Measurements from ENCODE around the gene SAG.

The SAG gene

DNA sequence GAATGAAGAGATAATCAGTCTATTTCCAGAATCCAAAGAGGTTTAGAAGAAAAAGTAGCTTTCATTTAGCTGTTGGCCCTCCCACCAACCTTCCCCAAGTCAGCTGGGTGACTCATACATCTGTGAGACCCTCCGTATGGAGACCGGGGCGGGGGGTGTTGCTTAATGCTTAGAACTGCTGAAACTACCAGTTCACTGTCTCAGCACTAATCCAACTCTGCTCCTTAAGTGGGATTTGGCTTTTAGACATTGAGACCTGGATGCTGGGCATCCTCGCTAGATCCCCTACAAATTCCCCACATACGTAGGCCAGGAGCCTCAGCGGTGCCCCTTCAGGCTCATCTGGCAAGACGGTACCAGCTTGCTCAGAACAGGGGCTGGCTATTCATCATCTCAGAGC lies at the start of gene SAG:
TSS of gene SAG (plus strand) at position 252 of the 400 bp plus-strand sequence. CDS start 1,374 bp downstream, outside the sequence.
- FAIRE-seq: no peak

DNA sequence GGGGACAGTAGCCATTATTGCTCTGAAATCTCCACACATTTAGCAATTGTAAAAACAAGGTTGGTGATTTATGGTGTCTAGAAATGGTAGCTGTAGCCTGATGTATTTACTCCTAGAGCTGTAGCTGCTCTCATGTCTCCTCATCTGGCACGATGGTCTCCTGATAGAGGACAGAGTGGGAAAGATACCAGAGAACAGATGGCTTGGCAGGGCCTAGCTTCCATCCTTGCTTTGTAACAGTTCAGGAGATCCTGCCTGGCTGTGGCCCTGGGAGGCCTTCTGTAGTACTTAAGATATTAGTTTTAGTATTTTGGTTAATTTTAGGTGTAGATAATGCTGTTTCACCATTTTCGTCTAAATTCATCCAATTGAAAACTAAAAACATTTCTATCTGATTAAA lies 49.4 kb upstream of the SAG start:
- FAIRE-seq: no peak

DNA sequence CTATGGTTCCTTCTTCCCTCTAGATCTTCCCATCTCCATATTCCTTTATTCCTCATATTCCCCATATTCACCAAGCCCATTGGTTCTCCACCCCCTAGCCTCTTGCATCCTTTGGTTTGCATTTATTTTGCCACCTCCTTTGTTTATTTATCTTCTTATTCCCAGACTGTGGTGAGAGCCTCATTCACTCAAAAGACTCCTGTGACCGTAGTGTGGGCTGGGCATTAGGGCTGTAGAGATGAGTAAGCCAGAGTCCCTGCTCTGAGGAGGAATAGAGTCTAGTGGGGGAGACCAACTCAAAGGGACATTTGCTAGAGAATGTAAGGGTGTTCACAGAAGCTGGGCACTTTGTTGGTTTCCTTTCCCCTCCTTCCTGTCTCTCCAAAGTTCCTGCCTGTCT lies 47.9 kb upstream of the SAG start:
- no peak for FAIRE-seq

DNA sequence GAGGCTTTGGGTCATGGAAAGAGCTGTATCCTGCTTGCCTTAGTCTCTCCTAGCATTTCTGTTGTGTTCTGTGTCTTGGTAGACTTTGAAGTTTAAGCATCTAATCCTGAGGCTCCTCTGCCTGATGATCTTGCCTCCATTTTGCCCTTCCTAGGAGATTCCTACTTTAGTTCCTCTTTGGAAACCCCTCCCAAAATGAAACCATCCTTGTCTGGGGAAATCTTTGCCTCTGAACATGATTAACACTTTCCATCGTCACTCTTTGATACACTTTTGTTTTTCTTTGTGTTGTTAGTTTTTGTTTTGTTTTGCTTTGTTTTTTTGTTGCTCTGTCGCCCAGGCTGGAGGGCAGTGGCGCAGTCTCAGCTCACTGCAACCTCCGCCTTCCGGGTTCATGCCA lies 47.0 kb upstream of the SAG start:
- FAIRE-seq: no peak

DNA sequence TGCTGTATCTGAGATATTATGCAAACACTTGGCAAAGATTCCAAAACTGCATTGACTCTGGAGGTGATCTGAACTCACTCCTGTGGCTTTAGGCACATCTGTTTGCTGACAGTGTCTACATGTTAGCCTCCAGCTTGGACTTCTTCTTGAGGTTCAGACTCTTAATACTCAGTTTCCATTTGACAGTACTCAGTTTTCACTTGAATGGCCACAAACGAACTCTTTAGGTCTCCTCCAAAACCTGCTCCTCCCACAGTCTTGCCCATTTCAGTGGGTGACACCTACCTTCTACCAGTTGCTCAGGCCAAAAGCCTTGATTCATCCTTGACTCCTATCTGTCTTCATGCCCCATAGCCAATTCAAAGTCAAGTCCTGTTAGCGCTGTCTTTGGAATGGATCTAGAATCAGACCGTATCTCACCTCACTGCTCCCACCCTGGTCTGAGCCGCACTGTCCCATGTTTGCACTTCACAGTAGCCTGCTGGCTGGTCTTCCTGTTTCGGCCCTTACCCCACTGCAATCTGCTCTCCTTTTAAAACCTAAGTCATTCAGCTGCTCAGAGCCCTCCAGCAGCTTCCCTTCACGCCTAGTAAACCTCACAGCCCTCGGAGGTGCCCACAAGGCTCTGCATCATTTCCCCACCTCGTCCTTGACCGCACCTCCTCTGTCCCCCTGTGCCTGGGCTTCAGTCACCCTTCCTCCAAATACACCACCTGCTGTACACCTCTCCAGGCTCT lies 45.6 kb upstream of the SAG start:
- no peak for FAIRE-seq

DNA sequence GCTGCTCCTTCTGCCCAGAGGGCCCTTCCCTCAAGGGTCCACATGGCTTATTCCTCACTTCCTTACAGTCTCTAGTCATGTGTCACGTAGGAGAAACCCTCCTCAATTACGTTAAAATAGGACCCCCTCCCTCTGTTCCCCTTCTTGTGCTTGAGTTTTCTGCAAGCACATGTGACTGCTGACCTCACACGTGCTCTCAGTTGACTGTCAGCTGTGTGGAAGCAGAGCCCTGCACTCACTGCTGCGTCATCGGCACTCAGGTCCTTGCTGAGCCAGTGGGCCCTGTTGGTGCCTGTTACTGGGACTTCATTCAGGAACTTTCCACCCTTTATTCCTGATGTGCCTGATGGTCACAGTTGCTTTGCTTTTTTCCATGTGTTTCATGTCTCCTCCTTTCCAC lies 45.1 kb upstream of the SAG start:
- FAIRE-seq: no peak

DNA sequence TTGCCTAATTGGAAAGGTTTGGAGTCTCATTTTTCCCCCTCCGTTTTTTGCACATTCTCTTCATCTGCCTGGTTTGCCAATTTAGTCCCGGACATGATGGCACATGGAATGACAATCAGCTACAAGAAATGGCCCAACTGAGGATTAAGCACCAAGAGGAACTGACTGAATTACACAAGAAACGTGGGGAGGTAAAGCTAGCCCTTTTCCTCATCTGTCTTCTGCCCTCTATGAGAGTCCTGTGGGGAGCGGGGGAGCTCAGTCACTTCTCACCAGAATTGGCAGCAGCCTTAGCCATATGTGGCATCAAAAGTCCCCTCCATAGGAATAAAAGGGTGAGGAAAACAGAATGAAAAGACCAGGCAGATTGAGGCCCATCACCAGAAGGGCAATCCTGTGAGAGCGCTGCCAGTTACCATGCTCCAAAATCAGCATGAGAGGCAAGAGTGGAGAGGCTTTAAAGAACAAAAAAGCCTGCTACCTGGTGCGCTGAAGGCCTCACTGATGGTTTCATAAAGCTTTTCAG lies 44.5 kb upstream of the SAG start:
- FAIRE-seq: no peak

DNA sequence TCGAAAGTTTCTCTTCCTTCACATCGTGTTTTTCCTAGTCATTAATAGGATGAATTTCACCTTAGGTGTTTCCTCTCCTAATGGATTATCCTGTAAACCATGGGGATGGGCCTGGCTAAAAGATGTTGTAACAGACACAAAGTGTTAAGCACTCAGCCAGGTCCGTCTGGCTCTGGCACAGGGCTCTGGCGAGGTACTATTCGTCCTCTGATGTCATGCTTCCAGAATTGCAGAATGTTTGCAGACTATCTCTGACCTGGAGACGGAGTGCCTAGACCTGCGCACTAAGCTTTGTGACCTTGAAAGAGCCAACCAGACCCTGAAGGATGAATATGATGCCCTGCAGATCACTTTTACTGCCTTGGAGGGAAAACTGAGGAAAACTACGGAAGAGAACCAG lies 42.9 kb upstream of the SAG start:
- no peak for FAIRE-seq

DNA sequence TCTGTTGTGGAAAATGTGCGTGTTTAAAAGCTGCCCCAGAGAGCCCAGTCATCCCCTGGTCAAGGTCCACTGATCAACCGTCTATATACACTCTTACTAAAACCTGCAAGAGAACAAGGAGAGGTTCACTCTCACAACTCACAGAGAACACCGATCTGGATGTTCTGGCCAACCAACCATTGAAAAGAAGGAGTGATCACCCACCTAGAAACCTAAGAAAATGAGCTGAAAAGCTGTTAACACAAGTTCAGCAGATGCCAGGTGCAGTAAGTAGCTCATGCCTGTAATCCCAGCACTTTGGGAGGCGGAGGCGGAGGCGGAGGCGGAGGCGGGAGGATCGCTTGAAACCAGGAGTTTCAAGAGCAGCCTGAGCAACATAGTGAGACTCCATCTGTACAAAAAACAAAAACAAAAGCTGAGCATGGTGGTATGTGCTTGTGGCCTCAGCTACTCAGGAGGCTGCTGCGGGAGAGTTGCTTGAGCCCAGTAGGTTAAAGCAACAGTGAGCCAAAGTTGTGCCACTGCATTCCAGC lies 41.7 kb upstream of the SAG start:
- no peak for FAIRE-seq

DNA sequence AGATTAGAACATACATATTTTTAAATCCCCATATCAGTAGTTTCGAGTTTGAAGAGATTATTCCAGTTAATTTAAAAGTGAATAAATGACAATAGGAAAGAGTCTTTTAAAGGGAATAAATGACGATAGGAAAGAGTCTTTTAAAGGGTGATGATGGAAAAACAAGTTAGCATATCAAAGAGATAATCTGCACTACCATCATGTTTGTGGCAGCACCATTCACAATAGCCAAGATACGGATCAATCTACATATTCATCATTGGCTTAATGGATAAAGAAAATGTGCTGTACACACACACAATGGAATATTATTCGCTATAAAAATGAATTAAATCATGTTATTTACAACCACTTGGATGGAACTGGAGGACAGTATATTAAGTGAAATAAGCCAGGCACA lies 41.1 kb upstream of the SAG start:
- no peak for FAIRE-seq

DNA sequence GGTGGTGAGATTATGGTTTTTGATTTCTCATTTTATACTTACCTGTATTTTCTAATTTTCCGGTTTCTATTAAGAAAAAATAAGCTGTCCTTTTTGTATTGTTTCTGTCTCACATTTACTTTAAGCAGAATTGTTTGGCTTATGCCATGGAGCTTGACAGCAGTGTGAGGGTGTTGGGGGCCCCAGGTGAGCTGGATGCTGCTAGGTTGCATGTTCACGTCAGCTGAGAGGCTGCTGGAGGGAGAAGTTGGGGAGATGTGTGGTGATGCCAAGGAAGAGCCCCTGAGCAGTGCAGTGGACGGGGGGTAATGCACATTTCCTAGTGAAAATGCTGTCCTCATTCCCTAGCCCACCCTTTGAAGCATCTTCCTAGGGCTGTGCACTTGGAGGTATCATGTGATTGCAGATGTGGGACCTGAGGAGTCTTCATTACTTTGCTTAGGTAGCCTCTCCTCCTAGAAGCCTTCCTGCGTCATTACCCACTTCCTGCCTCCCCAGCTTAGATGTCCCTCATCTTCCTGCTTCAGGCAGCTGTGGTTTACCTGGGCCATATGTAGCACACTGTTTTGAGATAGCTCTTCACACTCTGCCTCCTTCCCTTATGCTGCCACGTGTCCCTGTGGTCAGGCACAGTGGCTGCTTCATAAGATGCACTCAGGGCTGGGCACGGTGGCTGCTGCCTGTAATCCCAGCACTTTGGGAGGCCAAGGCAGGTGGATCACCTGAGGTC lies 39.9 kb upstream of the SAG start:
- FAIRE-seq: no peak

DNA sequence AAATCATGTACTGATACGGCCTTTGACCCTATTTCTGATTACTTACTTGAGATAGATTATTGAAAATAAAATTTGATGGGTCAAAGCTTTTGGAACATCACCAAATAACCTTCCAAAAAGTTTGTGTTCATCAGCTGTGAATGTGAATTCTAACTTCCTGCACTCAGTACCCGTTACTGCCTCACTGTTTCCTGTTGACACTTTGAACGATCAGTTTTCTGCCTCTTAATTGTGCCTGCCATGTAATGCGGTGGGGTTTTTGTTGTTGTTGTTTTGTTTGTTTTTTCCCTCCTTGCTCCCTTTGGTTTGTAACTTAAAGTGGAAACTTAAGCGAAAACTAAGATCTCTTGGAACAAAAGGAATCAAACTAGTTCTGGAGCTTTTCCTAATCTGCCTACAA lies 37.2 kb upstream of the SAG start:
- FAIRE-seq: no peak

DNA sequence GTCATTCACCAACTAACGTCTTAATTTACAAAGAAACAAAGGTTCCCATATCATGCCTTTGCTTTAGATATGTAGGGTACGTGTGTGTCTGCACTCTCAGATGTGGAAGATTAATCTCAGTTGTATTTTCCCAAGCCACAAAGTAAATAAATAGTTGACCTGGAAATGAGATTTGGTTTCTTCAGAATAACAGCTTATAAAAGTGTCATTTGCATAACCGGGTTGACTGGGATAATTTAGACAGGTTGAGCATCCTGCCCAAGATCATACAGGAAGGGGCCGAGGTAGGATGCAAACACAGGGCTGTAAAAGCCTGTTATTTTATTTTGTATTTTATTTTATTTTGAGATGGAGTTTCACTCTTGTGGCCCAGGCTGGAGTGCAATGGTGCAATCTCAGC lies 36.7 kb upstream of the SAG start:
- FAIRE-seq: no peak

DNA sequence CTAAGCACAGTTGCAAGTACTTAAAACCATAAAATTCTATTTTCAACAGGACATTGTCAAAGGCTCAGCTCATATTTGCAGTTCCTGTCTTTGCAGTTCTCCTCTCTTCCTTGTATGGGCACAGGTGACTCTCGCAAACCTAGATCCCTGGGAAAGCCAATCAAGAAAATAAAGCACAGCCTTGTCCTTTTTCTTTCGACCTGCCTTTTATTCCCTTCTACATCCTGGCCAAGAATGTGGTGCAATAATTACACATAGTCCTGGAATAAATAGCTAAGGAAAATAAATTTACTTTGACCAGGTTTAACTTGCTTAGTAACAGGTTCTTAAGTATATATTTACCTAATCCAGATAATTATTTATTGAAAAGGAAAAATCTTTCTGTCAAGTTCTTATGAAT lies 35.9 kb upstream of the SAG start:
- FAIRE-seq: no peak

DNA sequence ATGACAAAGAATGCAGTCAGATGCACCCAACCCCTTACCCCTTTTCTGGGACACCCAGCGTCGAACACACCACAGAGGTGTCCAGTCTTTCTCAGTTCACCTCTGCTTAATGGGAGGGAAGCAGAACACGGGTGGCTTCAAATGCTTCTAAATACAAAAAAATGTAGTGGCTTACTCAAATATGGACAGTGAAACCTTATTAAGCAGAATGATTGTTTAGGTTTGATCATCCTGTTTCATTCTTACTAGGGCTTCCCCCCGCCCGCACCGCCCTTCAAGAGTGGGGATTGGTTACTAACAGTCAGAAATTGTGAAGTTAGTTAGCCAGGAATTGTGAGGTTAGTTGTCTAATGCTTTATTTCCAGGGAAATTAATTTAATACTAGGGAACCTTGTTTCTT lies 34.5 kb upstream of the SAG start:
- no peak for FAIRE-seq

DNA sequence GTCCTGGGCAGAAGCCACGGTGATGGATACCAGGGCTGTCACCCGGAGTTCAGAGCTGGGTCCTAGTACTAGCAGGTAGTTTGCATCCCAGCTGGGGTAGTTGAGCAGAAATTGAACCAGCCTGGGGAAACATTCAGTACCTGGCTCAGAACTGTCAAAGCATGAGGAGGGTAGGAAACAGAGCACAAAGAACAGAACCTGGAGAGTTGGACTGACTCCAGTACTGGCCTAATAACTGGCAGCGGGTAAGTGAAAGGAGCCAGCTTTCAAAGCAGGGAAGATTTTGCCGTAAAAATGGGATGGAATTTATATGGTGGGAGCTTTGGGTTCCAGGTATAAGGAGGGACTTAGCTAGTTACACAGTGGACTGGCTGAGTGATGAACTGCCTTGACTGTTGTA lies 32.4 kb upstream of the SAG start:
- FAIRE-seq: no peak

DNA sequence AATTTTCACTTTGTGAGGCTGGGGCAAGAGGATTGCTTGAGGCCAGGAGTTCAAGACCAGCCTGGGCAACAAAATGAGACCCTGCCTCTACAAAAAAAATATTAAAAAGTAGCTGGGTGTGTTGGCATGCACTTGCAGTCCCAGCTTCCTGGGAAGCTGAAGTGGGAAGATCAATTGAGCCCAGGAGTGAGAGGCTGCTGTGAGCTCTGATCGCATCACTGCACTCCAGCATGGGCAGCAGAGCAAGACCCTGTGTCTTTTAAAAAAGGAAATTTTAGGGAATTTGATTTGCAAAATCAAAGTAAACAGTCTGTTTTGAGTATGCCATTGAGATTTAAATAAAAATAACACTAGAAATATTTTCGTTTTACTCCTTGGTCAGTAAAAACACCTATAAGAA lies 28.7 kb upstream of the SAG start:
- no peak for FAIRE-seq

DNA sequence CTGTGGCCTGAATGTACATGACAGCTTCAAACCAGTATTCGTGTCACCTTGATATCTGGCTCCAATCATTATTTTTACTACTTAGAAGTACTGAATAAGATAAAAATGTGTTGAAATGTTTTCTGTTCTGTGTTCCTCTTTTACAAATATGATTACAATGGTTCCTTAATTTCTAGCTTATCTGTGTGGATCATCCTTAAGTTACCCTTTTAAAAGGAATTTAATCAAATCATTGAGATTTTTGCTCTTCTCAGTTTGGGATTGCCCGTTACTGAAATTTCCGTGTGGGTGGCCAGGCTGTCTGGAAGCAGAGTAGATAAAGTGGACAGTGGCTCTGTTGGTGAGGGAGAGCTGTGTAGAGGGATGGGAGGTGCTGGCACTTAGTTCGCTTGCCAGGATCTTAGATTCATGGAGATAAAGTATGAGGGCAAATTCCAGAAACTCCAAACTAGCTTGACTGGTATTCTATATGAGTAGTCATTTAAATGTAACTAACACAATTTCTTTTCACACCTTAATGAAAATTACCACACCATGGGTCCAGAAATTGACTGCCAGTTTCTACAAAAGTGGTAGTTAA lies 27.4 kb upstream of the SAG start:
- no peak for FAIRE-seq

DNA sequence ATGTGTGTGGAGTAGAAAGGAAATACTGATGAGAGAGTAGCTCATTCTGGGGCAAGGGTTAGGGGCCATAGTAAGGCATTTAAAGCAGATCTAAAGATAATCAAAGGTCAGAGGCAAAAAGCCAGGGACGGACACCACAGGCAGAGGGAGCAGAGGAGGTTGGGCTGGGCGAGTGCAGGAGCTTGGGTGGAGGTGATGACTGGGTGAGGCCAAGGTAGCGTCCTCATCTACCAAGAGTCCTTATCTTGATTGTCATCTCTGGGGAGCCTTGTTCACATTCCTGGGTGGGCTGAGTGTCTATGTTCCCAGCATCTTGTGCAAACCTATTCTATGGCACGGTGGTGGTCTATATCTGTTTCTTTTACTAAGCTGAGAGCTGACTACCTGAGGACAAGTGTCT lies 26.1 kb upstream of the SAG start:
- FAIRE-seq: no peak

DNA sequence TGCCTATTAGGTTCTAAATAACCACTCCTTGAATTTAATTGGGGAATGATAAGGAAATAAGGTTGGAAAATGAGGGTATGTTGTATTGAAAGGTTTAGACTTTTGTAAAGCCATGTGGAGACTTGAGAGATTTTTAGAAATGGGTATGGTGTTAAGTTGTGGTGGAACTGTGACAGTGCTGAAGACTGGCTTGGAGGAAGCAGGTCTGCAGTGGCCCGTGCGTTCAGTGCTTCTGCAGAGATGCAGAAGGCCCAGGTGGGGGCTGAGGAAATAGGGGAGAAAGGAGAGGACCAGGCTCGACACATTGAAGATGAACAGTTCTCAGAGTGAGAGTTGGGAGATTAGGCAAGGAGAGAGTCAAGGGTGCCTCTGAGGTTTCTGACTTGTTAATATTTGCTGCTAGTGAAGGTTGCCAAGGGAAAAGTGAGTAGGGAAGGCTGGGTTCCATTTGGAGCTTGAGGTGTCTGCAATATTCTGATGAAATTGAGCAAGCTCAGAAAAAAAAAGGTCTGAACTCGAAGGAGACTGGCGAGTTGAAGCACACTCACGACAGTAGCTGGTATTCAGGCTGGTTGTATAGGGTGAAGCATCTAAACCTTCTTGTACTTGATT lies 25.5 kb upstream of the SAG start:
- no peak for FAIRE-seq

DNA sequence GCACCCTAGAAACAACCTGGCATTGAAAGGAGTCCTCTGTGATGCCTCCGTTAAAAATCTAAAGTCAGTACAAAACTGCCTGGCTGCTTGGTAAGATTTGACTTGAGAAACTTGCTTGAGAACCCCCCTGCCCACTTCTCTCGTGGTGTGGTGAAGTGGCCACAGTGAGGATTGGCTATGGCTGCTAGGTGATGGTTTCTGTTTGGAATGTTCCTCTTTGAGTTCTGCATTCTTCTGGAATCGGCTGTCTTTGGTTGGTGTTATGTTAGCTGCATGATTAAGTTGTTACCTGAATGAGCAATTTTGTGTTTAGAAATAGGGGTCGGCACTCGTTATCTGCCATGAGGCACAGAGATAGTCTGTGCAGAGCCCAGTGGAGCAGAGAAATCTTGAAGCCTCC lies 21.7 kb upstream of the SAG start:
- no peak for FAIRE-seq

DNA sequence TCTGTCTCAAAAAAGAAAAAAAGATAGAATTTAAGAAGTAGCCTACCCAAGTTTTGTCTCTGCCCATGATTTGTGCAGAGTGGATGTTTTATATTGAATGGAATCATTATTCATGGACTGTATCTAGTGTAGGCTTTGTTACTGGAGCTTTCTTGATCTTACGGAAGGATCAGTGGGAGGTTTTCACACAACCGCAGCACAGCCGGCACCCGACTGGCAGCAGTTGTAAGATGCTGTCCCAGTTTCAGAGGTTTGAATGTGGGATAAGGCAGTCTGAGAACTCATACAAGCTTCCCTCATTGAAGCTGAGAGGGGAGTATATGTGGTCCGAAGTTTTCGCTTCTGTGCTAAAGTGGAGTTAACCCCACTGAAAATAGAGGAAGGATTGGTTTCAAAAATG lies 19.7 kb upstream of the SAG start:
- no peak for FAIRE-seq

DNA sequence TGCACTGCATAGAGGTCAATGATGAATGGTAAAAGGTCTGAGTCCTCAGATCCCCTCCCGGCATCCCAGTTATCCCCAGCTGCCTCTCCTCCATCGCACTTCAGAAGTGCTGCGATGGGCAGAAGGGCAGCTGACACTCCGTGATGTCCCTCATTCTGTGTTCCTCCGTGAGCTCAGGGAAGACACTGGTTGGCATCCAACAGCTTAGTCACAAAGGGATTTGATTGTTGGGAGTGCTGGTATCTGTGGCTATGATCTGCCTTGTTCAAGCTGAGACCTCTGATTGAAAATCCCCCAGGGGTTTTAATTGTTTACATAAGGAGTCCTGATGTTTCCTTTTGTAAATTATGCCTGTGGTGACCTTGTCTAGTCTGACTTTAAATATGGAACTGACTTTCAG lies 19.0 kb upstream of the SAG start:
- no peak for FAIRE-seq

DNA sequence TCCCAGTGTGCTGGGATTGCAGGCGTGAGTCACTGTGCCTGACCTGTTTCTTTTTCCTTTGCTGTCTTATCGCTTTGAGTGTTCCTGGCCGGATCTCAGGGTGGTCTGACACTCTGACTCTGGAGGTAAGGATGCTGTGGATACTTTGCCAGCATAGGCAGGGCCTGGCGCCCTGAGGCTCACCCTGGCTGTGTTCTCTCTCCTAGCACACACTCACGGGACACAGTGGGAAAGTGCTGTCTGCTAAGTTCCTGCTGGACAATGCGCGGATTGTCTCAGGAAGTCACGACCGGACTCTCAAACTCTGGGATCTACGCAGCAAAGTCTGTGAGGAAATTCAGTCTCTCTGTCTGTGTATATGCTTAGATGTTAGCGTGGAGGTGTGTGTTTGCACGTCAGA lies 18.0 kb upstream of the SAG start:
- no peak for FAIRE-seq

Measured in G401.6 (cell line).